Measurements from ENCODE around the gene PLEKHG3.

The PLEKHG3 gene

GRCh38 chr14:64708148-64709004 lies 4.2 kb downstream of the PLEKHG3 start:
- DNase-seq: peak; percentile 37

- DNase-seq: no peak
These were observed 4.9 kb downstream of the PLEKHG3 start for GRCh38 chr14:64709126-64709525.

GRCh38 chr14:64711039-64711438 lies 6.8 kb downstream of the PLEKHG3 start:
- no peak for DNase-seq

GRCh38 chr14:64713677-64714076 lies 9.5 kb downstream of the PLEKHG3 start:
- no peak for DNase-seq

- no peak for DNase-seq
These were observed 10.3 kb downstream of the PLEKHG3 start for GRCh38 chr14:64714432-64715025.

GRCh38 chr14:64715146-64715627 lies 11.0 kb downstream of the PLEKHG3 start:
- no peak for DNase-seq

GRCh38 chr14:64715628-64716412 lies 11.6 kb downstream of the PLEKHG3 start:
- peak; percentile 22 for DNase-seq

- no peak for DNase-seq
These were observed 13.6 kb downstream of the PLEKHG3 start for GRCh38 chr14:64717870-64718269.

GRCh38 chr14:64718762-64719161 lies 14.5 kb downstream of the PLEKHG3 start:
- DNase-seq: no peak

- no peak for DNase-seq
These were observed 15.4 kb downstream of the PLEKHG3 start for GRCh38 chr14:64719601-64720000.

- peak; percentile 62 for DNase-seq
These were observed 15.9 kb downstream of the PLEKHG3 start for GRCh38 chr14:64720131-64720576.

- peak; percentile 89 for DNase-seq
These were observed 17.2 kb downstream of the PLEKHG3 start for GRCh38 chr14:64721391-64721791.

- peak; percentile 31 for DNase-seq
These were observed 17.7 kb downstream of the PLEKHG3 start for GRCh38 chr14:64721899-64722298.

GRCh38 chr14:64722842-64723447 lies 18.7 kb downstream of the PLEKHG3 start:
- DNase-seq: no peak

- DNase-seq: peak; percentile 39
These were observed 19.7 kb downstream of the PLEKHG3 start for GRCh38 chr14:64723691-64724577.

- no peak for DNase-seq
These were observed 20.3 kb downstream of the PLEKHG3 start for GRCh38 chr14:64724578-64724930.

GRCh38 chr14:64725261-64725815 lies 21.1 kb downstream of the PLEKHG3 start:
- no peak for DNase-seq

GRCh38 chr14:64725879-64726584 lies 21.8 kb downstream of the PLEKHG3 start:
- no peak for DNase-seq

- DNase-seq: peak; percentile 18
These were observed 22.3 kb downstream of the PLEKHG3 start for GRCh38 chr14:64726585-64726890.

GRCh38 chr14:64727551-64728071 lies 23.4 kb downstream of the PLEKHG3 start:
- DNase-seq: no peak

GRCh38 chr14:64728106-64728505 lies 23.9 kb downstream of the PLEKHG3 start:
- no peak for DNase-seq
